Activated CD4-positive, alpha-beta T cell treated with anti-CD3 and anti-CD28 coated beads, Interleukin-2, amount 50 U/mL, for 4 hours (primary cell): ENCODE measurements around the gene CCL16.
"Not testable (repeated sequence)": the region's sequence is repeated elsewhere in the genome, so short reads cannot be mapped to it uniquely, and the experiment has no call there.

Source experiments
- DNase-seq, 2 experiments: peaks; one replicate each; pipeline ENCODE4 v3.0.0-alpha.2; 2020

CCL16 gene

GRCh38 chr17:35984140-35984539 is 2.8 kb upstream of the CCL16 start:
- DNase-seq, result no peak

GRCh38 chr17:35982409-35983191 is 1.3 kb upstream of the CCL16 start:
- DNase-seq, result no peak

GRCh38 chr17:35981908-35982330 is 622 bp upstream of the CCL16 start:
- DNase-seq, result no peak

- no peak for DNase-seq
Observed at GRCh38 chr17:35978346-35978745, 3.0 kb downstream of the CCL16 start.

- no peak for DNase-seq
Observed at GRCh38 chr17:35977509-35977908, 3.8 kb downstream of the CCL16 start.

GRCh38 chr17:35973333-35974260 is 7.7 kb downstream of the CCL16 start:
- DNase-seq, result no peak

GRCh38 chr17:35972945-35973332 is 8.4 kb downstream of the CCL16 start:
- DNase-seq, result no peak

GRCh38 chr17:35972535-35972934 is 8.8 kb downstream of the CCL16 start:
- DNase-seq, result no peak

GRCh38 chr17:35972066-35972465 is 9.2 kb downstream of the CCL16 start:
- no peak for DNase-seq

GRCh38 chr17:35969558-35970380 is 11.5 kb downstream of the CCL16 start:
- peak; percentile 57 to 63 for DNase-seq

- no peak for DNase-seq
Observed at GRCh38 chr17:35968520-35969054, 12.7 kb downstream of the CCL16 start.

GRCh38 chr17:35965272-35965671 is 16.0 kb downstream of the CCL16 start:
- no peak for DNase-seq

- DNase-seq, result no peak
Observed at GRCh38 chr17:35963663-35964062, 17.6 kb downstream of the CCL16 start.

GRCh38 chr17:35953720-35954119 is 27.6 kb downstream of the CCL16 start:
- DNase-seq, result no peak

GRCh38 chr17:35949401-35949800 is 31.9 kb downstream of the CCL16 start:
- DNase-seq, result no peak

- DNase-seq, result no peak
Observed at GRCh38 chr17:35948092-35948491, 33.2 kb downstream of the CCL16 start.

GRCh38 chr17:35947156-35947585 is 34.1 kb downstream of the CCL16 start:
- peak; percentile 24 to 26 for DNase-seq

GRCh38 chr17:35944151-35944550 is 37.1 kb downstream of the CCL16 start:
- DNase-seq, result no peak

GRCh38 chr17:35943537-35943936 is 37.8 kb downstream of the CCL16 start, which contains the start of gene LYZL6:
TSS of gene LYZL6 (minus strand) at chr17:35943713. CDS start at chr17:35939356, 4,357 bp downstream.
- DNase-seq, result no peak

- DNase-seq, result no peak
Observed at GRCh38 chr17:35942588-35943186, 38.6 kb downstream of the CCL16 start.

GRCh38 chr17:35938492-35938891 is 42.8 kb downstream of the CCL16 start:
- DNase-seq, result not testable (repeated sequence)

- DNase-seq, result no peak
Observed at GRCh38 chr17:35936063-35936462, 45.2 kb downstream of the CCL16 start.
